ENCODE results near the gene CYB5R2. TPM values are rescaled to one million over a fixed set of nuclear protein-coding genes. Genes with fewer than 3 reads are reported as not detected.

Gene CYB5R2
- 36.6 to 40.3 TPM (median 36.8 TPM) in 3 replicates for total RNA-seq (2021)
- percentile 61 among the genes with signal in this experiment for Bru-seq, nascent RNA
- long read RNA-seq, experiment 1, partial matches to known transcripts, result 3 of 75 reads
- long read RNA-seq, experiment 1, other reads (novel, unspliced or antisense), result 66 of 75 reads
- long read RNA-seq, experiment 2, transcript CYB5R2-201 (9 exons, 1,254 nt), result major isoform, 6 of 46 reads
- long read RNA-seq, experiment 2, partial matches to known transcripts, result 16 of 46 reads
- long read RNA-seq, experiment 2, other reads (novel, unspliced or antisense), result 23 of 46 reads
- long read RNA-seq, experiment 3, transcript CYB5R2-201 (9 exons, 1,254 nt), result major isoform, 9 of 81 reads
- long read RNA-seq, experiment 3, partial matches to known transcripts, result 26 of 81 reads
- long read RNA-seq, experiment 3, other reads (novel, unspliced or antisense), result 46 of 81 reads

GRCh38 chr11:7672960-7673723 lies at the start of gene CYB5R2:
TSS of gene CYB5R2 (minus strand) at chr11:7673500. CDS start at chr11:7672825, 675 bp downstream.
- Mint-ChIP-seq H3K27me3 (ENCODE audit: low read depth) (0 out of 2 replicates have a peak, but pooled peaks cover 4% of the 10 kb centered on the region), H3K4me1 (peaks cover 51% of the 10 kb centered on the region), H3K4me3 (peak within 1 kb of the TSS; percentile 78), H3K9me3 (no peaks in the 10 kb centered on the region), H3K36me3 (peaks cover 20% of the 10 kb centered on the region), H3K27ac (peak within 1 kb of the TSS; percentile 85; the same call in 1 of the 2 replicates)
- ChIA-PET CTCF (interaction anchor here (0.7 to 1.8 kb wide), 6 partner anchors 8 to 254 kb away, joined by 3 to 7 read pairs (median 4); no protein-coding TSS in a partner anchor), POLR2A (interaction anchor here (1.7 to 2.5 kb wide), 2 partner anchors 16 to 22 kb away, joined by 4 to 7 read pairs; no protein-coding TSS in a partner anchor)
- peak; percentile 76 for DNase-seq (ENCODE audit: low spot score)
- peak; percentile 62 for ATAC-seq
- TF ChIP-seq MAX (CRISPR knock-in tag; IDR thresholded peaks at IDR 0.05), result 0 out of 2 replicates have a peak, but pooled peaks have one; percentile 11
- no peak for TF ChIP-seq EMX1 (CRISPR knock-in tag; IDR thresholded peaks at IDR 0.05)
- TF ChIP-seq RELA (CRISPR knock-in tag; IDR thresholded peaks at IDR 0.05; ENCODE audit: borderline replicate concordance), result no peak
- no peak for TF ChIP-seq ZNF396 (CRISPR knock-in tag; IDR thresholded peaks at IDR 0.05; ENCODE audit: borderline replicate concordance)
- no peak for TF ChIP-seq GABPB1 (CRISPR knock-in tag; IDR thresholded peaks at IDR 0.05)
- no peak for TF ChIP-seq E2F1 (CRISPR knock-in tag; IDR thresholded peaks at IDR 0.05)
- no peak for TF ChIP-seq ZBTB43 (CRISPR knock-in tag; IDR thresholded peaks at IDR 0.05)
- no peak for TF ChIP-seq FOXP1 (CRISPR knock-in tag; IDR thresholded peaks at IDR 0.05; ENCODE audit: borderline replicate concordance)
- no peak for TF ChIP-seq ATF2 (CRISPR knock-in tag; IDR thresholded peaks at IDR 0.05; ENCODE audit: borderline replicate concordance, low read depth)
- 0 out of 2 replicates have a peak, but pooled peaks have one; percentile 29 for TF ChIP-seq FOXK1 (CRISPR knock-in tag; IDR thresholded peaks at IDR 0.05)
- peak; percentile 75 for TF ChIP-seq SP1 (CRISPR knock-in tag; conservative IDR thresholded peaks at IDR 0.05)
- TF ChIP-seq TCF7 (CRISPR knock-in tag; IDR thresholded peaks at IDR 0.05; ENCODE audit: low read depth), result no peak; the same call in 1 of the 2 replicates
- TF ChIP-seq ZNF532 (CRISPR knock-in tag; IDR thresholded peaks at IDR 0.05; ENCODE audit: borderline replicate concordance), result no peak
- no peak for TF ChIP-seq AFF4 (CRISPR knock-in tag; IDR thresholded peaks at IDR 0.05; ENCODE audit: borderline replicate concordance)
- TF ChIP-seq ETV6 (CRISPR knock-in tag; IDR thresholded peaks at IDR 0.05), result no peak
- TF ChIP-seq RORB (CRISPR knock-in tag; IDR thresholded peaks at IDR 0.05), result no peak
- no peak for TF ChIP-seq IRF2 (CRISPR knock-in tag; IDR thresholded peaks at IDR 0.05; ENCODE audit: borderline replicate concordance, low read depth)
- no peak for TF ChIP-seq GTF2I (CRISPR knock-in tag; conservative IDR thresholded peaks at IDR 0.05)
- TF ChIP-seq MYBL2 (CRISPR knock-in tag; IDR thresholded peaks at IDR 0.05), result no peak
- no peak for TF ChIP-seq KAT7 (CRISPR knock-in tag; IDR thresholded peaks at IDR 0.05; ENCODE audit: borderline replicate concordance)
- no peak for TF ChIP-seq OVOL2 (CRISPR knock-in tag; IDR thresholded peaks at IDR 0.05; ENCODE audit: borderline replicate concordance)
